H1 (cell line): ENCODE data around the gene CYB561A3. TPM values are rescaled to one million over a fixed set of nuclear protein-coding genes. Genes with fewer than 3 reads are reported as not detected.

Experiments used
- CTBP2 ChIP-seq: IDR thresholded peaks from 2 replicates; pipeline ENCODE4 v1.7.0; 2011; ENCODE audit warnings: borderline replicate concordance, mild to moderate bottlenecking, moderate library complexity, mixed read lengths, low read length; ENCODE audit not compliant: insufficient read depth, insufficient read length
- YY1 ChIP-seq: IDR thresholded peaks from 2 replicates; pipeline ENCODE4 v1.6.1; 2011; ENCODE audit warnings: low read depth, mild to moderate bottlenecking, low read length
- polyA plus RNA-seq, 7 experiments: library from polyadenylated mRNA; depleted of rRNA in 3 of 7; stranded (reverse) in 5 of 7; unstranded in 2 of 7; fragments of >200 nt in 5 of 7; fragments of 200-250 nt in 2 of 7; gene quantifications; 1 replicate in 5 of 7; 2 replicates in 1 of 7; 4 replicates in 1 of 7; pipeline versions ENCODE4 v1.2.1 to v1.2.3, GENCODE V29; 2011 to 2013; ENCODE audit warnings: missing spikeins in 2 of 7, mixed read lengths in 2 of 7
- total RNA-seq: library from RNA; stranded (reverse); fragmentation: NEBNext Ultra II Directional; extraction: Animal tissue kit (Norgen Biotek cat#: 25700); gene quantifications from 2 replicates; pipeline ENCODE4 v1.2.1, GENCODE V29; 2021
- TF ChIP-seq, protein P1 (sequence below): IDR thresholded peaks from 2 replicates; pipeline ENCODE4 v1.6.1; 2011; ENCODE audit warnings: low read depth, mild to moderate bottlenecking, low read length; ENCODE audit not compliant: insufficient read depth

CYB561A3 gene
- total and polyA plus RNA-seq, 2 of the 8 experiments (the other 6 are each of a cell fraction or from before 2014, with no cell fraction given) = 29.6 to 41.2 TPM

- TF ChIP-seq CTBP2 (no peak), YY1 (no peak)
- TF ChIP-seq, protein P1, sequence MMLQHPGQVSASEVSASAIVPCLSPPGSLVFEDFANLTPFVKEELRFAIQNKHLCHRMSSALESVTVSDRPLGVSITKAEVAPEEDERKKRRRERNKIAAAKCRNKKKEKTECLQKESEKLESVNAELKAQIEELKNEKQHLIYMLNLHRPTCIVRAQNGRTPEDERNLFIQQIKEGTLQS = no peak
Observed at GRCh38 chr11:61309739-61310138, 51.9 kb downstream of the CYB561A3 start (continued).
